ENCODE measurements around the gene GHRL. TPM values are rescaled to one million over a fixed set of nuclear protein-coding genes. Genes with fewer than 3 reads are reported as not detected.

Gene GHRL
- total and polyA plus RNA-seq, 2 donors (not counting 3 experiments of a cell fraction or from before 2014, with no cell fraction given) = not detected

GRCh38 chr3:10249833-10250232 is 42.9 kb downstream of the GHRL start:
- Histone ChIP-seq H3K79me2 (ENCODE audit: control insufficient read depth, insufficient read depth, low read length) (peaks cover 46% of the 10 kb centered on the region), H2AFZ (ENCODE audit: low read depth, low read length) (no peak overlapping the region), H3K9me1 (replicated peaks; ENCODE audit: control insufficient read depth, extremely low read depth, insufficient read depth, low read length) (no peaks in the 10 kb centered on the region), H3K27ac (ENCODE audit: insufficient read depth, low read depth, low read length) (no peak overlapping the region), H3K4me3 (replicated peaks in 1 of 3; ENCODE audit: insufficient read depth in 1 of 3, low read depth in 1 of 3, low read length in 3 of 3) (peak overlapping the region; percentile 20 to 62 (median 58)), H3K27me3 (ENCODE audit: control insufficient read depth in 2 of 2, insufficient read depth in 2 of 2, low read length in 2 of 2) (no peaks in the 10 kb centered on the region), H3K36me3 (ENCODE audit: control insufficient read depth in 2 of 2, extremely low read depth in 1 of 2, insufficient read depth in 2 of 2, low read length in 2 of 2) (peaks cover 0 to 8% of the 10 kb centered on the region in 2 experiments), H3K9me3 (replicated peaks; ENCODE audit: control insufficient read depth, insufficient read depth, low read length) (no peaks in the 10 kb centered on the region), H3K9ac (replicated peaks; ENCODE audit: extremely low read depth, insufficient read depth, low read length) (peak overlapping the region; percentile 74), H3K4me2 (ENCODE audit: insufficient read depth, low read length) (peak overlapping the region; percentile 78), H4K20me1 (replicated peaks; ENCODE audit: control insufficient read depth, extremely low read depth, insufficient read depth, low read length) (no peaks in the 10 kb centered on the region), H3K4me1 (ENCODE audit: control insufficient read depth, extremely low read depth, insufficient read depth, low read length) (peaks cover 14% of the 10 kb centered on the region)
- ChIA-PET POLR2A (no interaction called here), CTCF (interaction anchor here (0.7 to 3.2 kb wide), 2 partner anchors 9 to 14 kb away, joined by 3 to 23 read pairs; no protein-coding TSS in a partner anchor)
- intact Hi-C loops (cut with micrococcal nuclease) = loop anchor here (2.0 to 5.0 kb wide), 4 partner anchors 62 to 355 kb away; partner anchors contain the start of genes FANCD2 and VHL
- BruUV-seq (replicated peaks) = no TSS peak
- no peak for TF ChIP-seq EZH2 (IDR thresholded peaks at IDR 0.05; ENCODE audit: borderline replicate concordance, low read depth, low read length, severe bottlenecking)
- no peak for TF ChIP-seq MYC (IDR thresholded peaks at IDR 0.05; ENCODE audit: low read depth, low read length)
- TF ChIP-seq POLR2AphosphoS5 (IDR thresholded peaks at IDR 0.05; ENCODE audit: insufficient read depth, low read depth, low read length) = no peak
- no peak for TF ChIP-seq JUN (IDR thresholded peaks at IDR 0.05; ENCODE audit: borderline replicate concordance, insufficient read depth, insufficient read length, low read depth)
- no peak for TF ChIP-seq CTCF (IDR thresholded peaks at IDR 0.05; ENCODE audit: extremely low read depth in 1 of 2, insufficient read depth in 1 of 2, low read depth in 1 of 2, low read length in 2 of 2)
- no peak for TF ChIP-seq GATA2 (IDR thresholded peaks at IDR 0.05; ENCODE audit: insufficient read depth, insufficient read length, low read depth, low read length)
- TF ChIP-seq MAX (IDR thresholded peaks at IDR 0.05; ENCODE audit: insufficient read depth, insufficient read length) = no peak
- no peak for TF ChIP-seq FOS (IDR thresholded peaks at IDR 0.05; ENCODE audit: borderline replicate concordance, insufficient read depth, low read length)
- no peak for TF ChIP-seq POLR2A (IDR thresholded peaks at IDR 0.05; ENCODE audit: low read depth, low read length)
- dilution Hi-C loops (cut with MboI; ENCODE audit: extremely low pct_ligation_motif_present, low sequenced_read_pairs) = no loop called here
- DNase-seq (ENCODE audit: low read depth, low spot score) (no peak), FAIRE-seq (peak; percentile 63)

Data from endothelial cell of umbilical vein (primary cell).